GM12891 (cell line): ENCODE data around the gene GCNA.

Source experiments
- POLR2A ChIP-seq: IDR thresholded peaks from 2 replicates; pipeline ENCODE4 v1.6.1; 2011; ENCODE audit warnings: low read depth, low read length, control low read depth
- POLR2AphosphoS5 ChIP-seq: IDR thresholded peaks from 2 replicates; pipeline ENCODE4 v1.6.1; 2011; ENCODE audit warnings: low read depth, low read length, control low read depth
- SPI1 ChIP-seq: IDR thresholded peaks from 2 replicates; pipeline ENCODE4 v1.6.1; 2011; ENCODE audit warnings: low read depth, low read length, control low read depth

DNA sequence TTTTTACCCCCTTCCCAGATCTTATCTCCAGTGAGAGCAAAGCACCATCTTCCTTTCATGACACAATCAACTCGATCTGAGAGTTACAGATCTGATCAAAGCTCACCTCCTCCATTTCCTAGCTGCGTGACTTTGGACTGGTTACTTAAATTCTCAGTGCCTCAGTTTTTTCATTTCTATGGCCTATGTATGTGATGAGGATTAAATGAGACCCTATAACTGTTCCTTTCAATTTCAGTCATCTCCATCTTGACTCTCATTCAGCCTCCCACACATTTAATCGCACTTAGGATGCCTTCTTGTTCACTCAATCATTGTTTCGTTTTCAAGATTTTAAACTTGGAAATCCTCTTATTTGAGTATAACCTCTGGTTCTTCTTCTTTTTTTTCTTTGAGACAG lies 60.2 kb downstream of the GCNA start:
- no peak for TF ChIP-seq POLR2A
- no peak for TF ChIP-seq POLR2AphosphoS5
- TF ChIP-seq SPI1: no peak
